Neutrophil (primary cell): Measurements from ENCODE around the gene CCNI2.

Source experiments
- H3K27ac ChIP-seq: fragments of 200-600 bp; sonication (generic); 2 replicates; pipeline ENCODE4 v1.5.1; 2016; ENCODE audit warnings: mild to moderate bottlenecking, moderate library complexity
- H3K27me3 ChIP-seq: fragments of 200-600 bp; sonication (generic); 2 replicates; pipeline ENCODE4 v1.6.0; 2016; ENCODE audit warnings: mild to moderate bottlenecking
- H3K36me3 ChIP-seq: fragments of 200-600 bp; sonication (generic); 2 replicates; pipeline ENCODE4 v1.5.1; 2017
- H3K4me1 ChIP-seq, 2 experiments: fragments of 200-600 bp in 1 of 2; sonication (generic) in 1 of 2; 1 replicate in 1 of 2; 2 replicates in 1 of 2; pipeline versions ENCODE4 v1.5.1 to v1.6.1; 2013 to 2016; ENCODE audit warnings: low read depth in 1 of 2, low read length in 1 of 2, mild to moderate bottlenecking in 1 of 2, moderate library complexity in 1 of 2; ENCODE audit not compliant: control insufficient read depth in 1 of 2, insufficient read depth in 1 of 2
- H3K4me3 ChIP-seq, 2 experiments: fragments of 200-600 bp in 1 of 2; sonication (generic) in 1 of 2; 1 replicate in 1 of 2; 2 replicates in 1 of 2; pipeline ENCODE4 v1.5.1; 2013 to 2016; ENCODE audit warnings: low read depth in 1 of 2, low read length in 1 of 2, mild to moderate bottlenecking in 1 of 2, moderate library complexity in 1 of 2
- H3K9me3 ChIP-seq: fragments of 200-600 bp; sonication (generic); 2 replicates; pipeline ENCODE4 v1.5.1; 2016
- TF ChIP-seq, protein P1 (sequence below): fragments of 200-600 bp; sonication (generic); IDR thresholded peaks from 2 replicates; pipeline ENCODE4 v1.5.1; 2016; ENCODE audit warnings: antibody characterized with exemption

Gene CCNI2

DNA sequence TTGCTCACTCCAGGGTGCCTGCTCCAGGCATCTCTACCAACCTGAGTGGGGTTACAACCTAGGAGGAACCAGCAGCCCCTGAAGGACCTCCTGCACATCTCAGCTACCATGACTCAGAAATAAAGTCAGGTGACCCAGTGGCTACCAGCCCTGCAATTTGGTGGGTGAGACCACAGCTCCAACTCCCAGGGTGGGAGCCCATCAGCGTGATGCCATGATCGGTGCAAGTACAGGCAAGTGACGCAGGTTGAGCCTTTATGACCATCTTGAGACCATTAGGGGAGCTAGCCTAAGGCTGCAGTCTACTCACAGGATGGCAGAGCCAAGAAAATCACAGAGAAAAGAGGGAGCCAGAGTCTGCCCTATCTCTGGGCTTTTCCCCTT lies 21.3 kb downstream of the CCNI2 start:
- H3K4me1 ChIP-seq, result no peaks in the 10 kb centered on the region
- peaks cover 32% of the 10 kb centered on the region for H3K27me3 ChIP-seq
- no peaks in the 10 kb centered on the region for H3K9me3 ChIP-seq
- H3K36me3 ChIP-seq, result no peaks in the 10 kb centered on the region
- no peak overlapping the region for H3K4me3 ChIP-seq
- no peak overlapping the region for H3K27ac ChIP-seq
- TF ChIP-seq, protein P1, sequence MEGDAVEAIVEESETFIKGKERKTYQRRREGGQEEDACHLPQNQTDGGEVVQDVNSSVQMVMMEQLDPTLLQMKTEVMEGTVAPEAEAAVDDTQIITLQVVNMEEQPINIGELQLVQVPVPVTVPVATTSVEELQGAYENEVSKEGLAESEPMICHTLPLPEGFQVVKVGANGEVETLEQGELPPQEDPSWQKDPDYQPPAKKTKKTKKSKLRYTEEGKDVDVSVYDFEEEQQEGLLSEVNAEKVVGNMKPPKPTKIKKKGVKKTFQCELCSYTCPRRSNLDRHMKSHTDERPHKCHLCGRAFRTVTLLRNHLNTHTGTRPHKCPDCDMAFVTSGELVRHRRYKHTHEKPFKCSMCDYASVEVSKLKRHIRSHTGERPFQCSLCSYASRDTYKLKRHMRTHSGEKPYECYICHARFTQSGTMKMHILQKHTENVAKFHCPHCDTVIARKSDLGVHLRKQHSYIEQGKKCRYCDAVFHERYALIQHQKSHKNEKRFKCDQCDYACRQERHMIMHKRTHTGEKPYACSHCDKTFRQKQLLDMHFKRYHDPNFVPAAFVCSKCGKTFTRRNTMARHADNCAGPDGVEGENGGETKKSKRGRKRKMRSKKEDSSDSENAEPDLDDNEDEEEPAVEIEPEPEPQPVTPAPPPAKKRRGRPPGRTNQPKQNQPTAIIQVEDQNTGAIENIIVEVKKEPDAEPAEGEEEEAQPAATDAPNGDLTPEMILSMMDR, result no peak

DNA sequence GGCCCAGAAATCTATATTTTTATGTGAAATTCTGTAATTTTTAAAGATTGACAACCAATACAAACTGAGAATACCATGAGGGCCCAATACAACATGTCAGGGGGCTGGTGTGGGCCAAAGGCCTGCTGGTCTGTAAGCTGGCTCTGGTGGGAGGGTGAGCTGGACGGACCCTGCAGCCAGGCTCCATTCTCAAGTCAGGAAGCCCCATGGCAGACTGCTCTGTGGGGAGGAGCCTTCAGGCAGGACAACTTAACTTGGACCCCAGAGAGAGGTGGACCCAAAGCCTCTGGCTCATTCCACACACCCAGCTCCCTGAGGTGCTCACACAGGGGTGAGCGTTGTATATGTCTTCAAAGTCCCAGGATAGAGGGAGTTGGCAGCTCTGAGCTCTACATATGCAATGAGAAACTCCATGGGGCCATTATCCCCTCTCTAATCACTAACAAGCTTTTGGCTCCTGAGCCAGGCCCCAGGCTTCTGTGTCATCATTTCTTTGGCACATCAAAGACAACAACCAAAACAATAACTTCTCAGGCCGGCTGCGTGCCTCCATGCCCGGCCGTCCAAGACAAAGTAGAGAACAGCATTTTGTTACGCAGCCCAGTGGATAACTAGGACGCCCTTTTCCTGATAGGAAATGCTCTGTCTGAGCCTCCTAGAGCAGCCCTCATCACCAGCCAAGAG lies 23.4 kb downstream of the CCNI2 start:
- Histone ChIP-seq H3K27me3 (peaks cover 54% of the 10 kb centered on the region), H3K9me3 (no peaks in the 10 kb centered on the region), H3K27ac (no peak overlapping the region), H3K4me3 (no peak overlapping the region), H3K4me1 (no peaks in the 10 kb centered on the region), H3K36me3 (no peaks in the 10 kb centered on the region)
- TF ChIP-seq, protein P1, result no peak

DNA sequence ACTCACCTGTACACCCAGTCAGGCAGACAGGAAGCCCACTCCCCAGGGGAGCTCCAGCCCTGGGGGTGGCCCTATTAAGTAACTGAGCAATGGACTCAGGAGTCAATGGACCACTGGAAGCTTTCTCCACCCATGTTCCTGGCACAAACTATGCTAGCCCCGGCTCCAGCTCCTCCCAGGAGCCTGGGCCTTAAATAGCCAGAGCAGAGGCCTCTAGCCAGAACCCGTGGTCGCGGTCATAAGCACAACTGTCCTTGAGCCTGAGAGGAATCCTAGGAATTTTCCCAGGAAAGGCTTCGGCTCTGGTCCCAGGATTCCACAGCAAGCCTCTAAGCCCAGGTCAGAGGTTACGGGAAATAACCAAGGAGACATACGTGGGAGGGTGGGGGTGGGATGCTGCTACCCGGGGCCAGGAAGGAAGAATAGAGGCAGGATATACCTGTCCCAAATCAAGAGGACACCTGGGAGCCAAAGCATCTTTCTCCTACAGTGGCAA lies 24.3 kb downstream of the CCNI2 start:
- no peak overlapping the region for H3K27ac ChIP-seq

DNA sequence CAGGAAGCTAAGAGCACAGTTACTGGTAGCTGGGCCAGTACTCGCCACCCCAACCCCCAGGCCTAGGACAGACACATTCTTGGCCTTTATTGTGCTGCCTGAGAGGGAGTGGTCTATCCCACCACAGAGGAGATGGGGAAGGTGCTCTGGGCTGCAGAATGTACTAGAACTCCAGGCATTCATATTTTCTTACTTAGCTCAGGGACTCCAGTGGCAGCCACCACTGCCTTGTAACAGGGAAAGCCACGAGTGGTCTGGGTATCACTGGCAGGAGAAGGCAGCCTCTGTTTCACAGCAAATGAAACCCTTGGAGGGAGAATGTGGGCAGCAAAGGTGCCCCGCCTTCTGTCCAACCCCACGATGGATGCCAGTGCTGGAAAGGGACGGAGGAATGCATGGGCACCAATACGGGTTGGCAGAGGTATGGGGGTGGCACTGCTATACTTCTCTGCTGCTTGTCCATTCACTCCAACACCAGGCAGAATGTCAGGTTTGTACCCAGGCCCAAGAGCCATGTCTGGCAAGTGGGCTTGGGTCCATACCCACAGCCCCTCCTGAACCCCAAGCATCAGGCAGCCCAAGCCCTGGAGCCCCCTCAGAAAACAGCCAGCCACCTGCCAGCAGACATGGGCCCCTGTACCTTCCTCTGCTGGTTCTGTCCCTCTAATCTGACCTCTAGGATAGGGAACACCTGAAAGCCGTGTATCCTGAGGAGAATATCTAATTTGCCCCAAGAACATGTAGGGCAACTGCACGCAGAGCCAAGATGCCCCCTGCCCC lies 25.3 kb downstream of the CCNI2 start:
- no peaks in the 10 kb centered on the region for H3K36me3 ChIP-seq
- H3K4me1 ChIP-seq, result peaks cover 0 to 9% of the 10 kb centered on the region in 2 experiments
- no peaks in the 10 kb centered on the region for H3K9me3 ChIP-seq
- peaks cover 70% of the 10 kb centered on the region for H3K27me3 ChIP-seq
- no peak overlapping the region for H3K4me3 ChIP-seq
- TF ChIP-seq, protein P1, result no peak
- H3K27ac ChIP-seq, result no peak overlapping the region

More for the DNA sequence above, 24.3 kb downstream of the CCNI2 start:
- Histone ChIP-seq H3K9me3 (no peaks in the 10 kb centered on the region), H3K4me1 (peaks cover 0 to under 1% of the 10 kb centered on the region in 2 experiments), H3K4me3 (no peak overlapping the region), H3K27me3 (peaks cover 63% of the 10 kb centered on the region), H3K36me3 (no peaks in the 10 kb centered on the region)
- TF ChIP-seq, protein P1, result no peak

DNA sequence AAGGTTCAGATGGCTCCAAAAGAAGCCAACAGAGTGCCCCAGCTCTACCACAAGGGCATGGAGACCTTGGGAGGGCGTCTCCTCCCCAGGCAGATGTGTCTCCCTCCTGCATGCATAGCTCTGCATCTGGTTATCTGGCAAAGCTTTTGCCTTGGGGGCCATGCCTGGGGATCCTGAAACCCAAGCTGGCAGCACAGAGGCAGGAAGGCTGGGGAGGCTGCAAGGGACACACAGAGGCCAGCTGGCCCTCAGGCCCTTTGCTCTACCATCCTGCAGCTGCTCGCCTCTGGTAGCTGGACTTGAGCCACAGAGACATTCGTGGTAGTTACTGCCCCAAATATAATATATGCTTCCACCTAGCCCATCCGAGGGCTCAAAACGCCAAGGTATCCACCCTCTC lies 25.9 kb downstream of the CCNI2 start:
- Histone ChIP-seq H3K27me3 (peaks cover 70% of the 10 kb centered on the region), H3K9me3 (no peaks in the 10 kb centered on the region), H3K4me3 (no peak overlapping the region), H3K36me3 (no peaks in the 10 kb centered on the region), H3K4me1 (peaks cover 0 to 11% of the 10 kb centered on the region in 2 experiments), H3K27ac (no peak overlapping the region)
- TF ChIP-seq, protein P1, result no peak
